IMR-90 (cell line): Measurements from ENCODE around the gene TAF1. TPM values are rescaled to one million over a fixed set of nuclear protein-coding genes. Genes with fewer than 3 reads are reported as not detected.
A peak's percentile ranks its signal among the peaks of the same experiment; 100 is the strongest.

Source experiments
- ATAC-seq: fragments of 200-7000 bp; cut with Tn5 transposase; 2 replicates; pipeline ENCODE4 v1.9.1; 2020; ENCODE audit warnings: low read depth, mild to moderate bottlenecking, moderate library complexity
- BruUV-seq: library from RNA; stranded (reverse); fragments of 400-500 nt; replicated peaks from 2 replicates; lab custom pipeline; 2021; lab: Mats Ljungman, UMichigan
- CTCF ChIA-PET: fragments of 300-600 bp; formaldehyde crosslinking; extraction: SDS; loops from one replicate; lab custom pipeline; 2021; ENCODE audit warnings: antibody characterized with exemption; lab: Yijun Ruan, JAX
- POLR2A ChIA-PET: fragments of 300-600 bp; sonication (Branson Sonifier 250); formaldehyde crosslinking; loops from one replicate; lab custom pipeline; 2022; ENCODE audit warnings: antibody characterized with exemption; ENCODE audit not compliant: unreplicated experiment; lab: Charles Lee
- DNase-seq: peaks from one replicate; pipeline ENCODE4 v3.0.0; 2013
- H2AFZ ChIP-seq: replicated peaks from 2 replicates; pipeline ENCODE3; 2013; ENCODE audit warnings: low read length, mild to moderate bottlenecking; ENCODE audit not compliant: poor library complexity
- H2AK5ac ChIP-seq: 2 replicates; pipeline ENCODE4 v1.6.1; 2013; ENCODE audit warnings: low read depth, low read length, inconsistent platforms
- H2AK9ac ChIP-seq: replicated peaks from 2 replicates; pipeline ENCODE3; 2013; ENCODE audit warnings: mild to moderate bottlenecking, low read depth, low read length, moderate library complexity; ENCODE audit not compliant: poor library complexity
- H2BK120ac ChIP-seq: 2 replicates; pipeline ENCODE4 v1.6.1; 2013; ENCODE audit warnings: low read depth, low read length, inconsistent platforms
- H2BK15ac ChIP-seq: 3 replicates; pipeline ENCODE4 v1.6.1; 2013; ENCODE audit warnings: low read depth, low read length, inconsistent platforms
- H2BK20ac ChIP-seq: 2 replicates; pipeline ENCODE4 v1.6.1; 2013; ENCODE audit warnings: low read depth, mild to moderate bottlenecking, inconsistent platforms, low read length, moderate library complexity
- H2BK5ac ChIP-seq: 2 replicates; pipeline ENCODE4 v1.6.1; 2013; ENCODE audit warnings: mild to moderate bottlenecking, low read depth, low read length, inconsistent platforms; ENCODE audit not compliant: poor library complexity, severe bottlenecking
- H3K14ac ChIP-seq: replicated peaks from 2 replicates; pipeline ENCODE4 v1.6.1; 2013; ENCODE audit warnings: low read depth, low read length, inconsistent platforms
- H3K18ac ChIP-seq: 2 replicates; pipeline ENCODE4 v1.6.1; 2013; ENCODE audit warnings: low read depth, low read length, control low read depth
- H3K23ac ChIP-seq: 2 replicates; pipeline ENCODE4 v1.6.1; 2013; ENCODE audit warnings: low read depth, low read length, inconsistent platforms
- H3K27ac ChIP-seq: 2 replicates; pipeline ENCODE4 v1.5.1; 2013; ENCODE audit warnings: mild to moderate bottlenecking, control low read depth, low read length; ENCODE audit not compliant: insufficient read depth
- H3K27me3 ChIP-seq: 2 replicates; pipeline ENCODE4 v1.6.1; 2013; ENCODE audit warnings: low read length; ENCODE audit not compliant: control insufficient read depth, insufficient read depth
- H3K36me3 ChIP-seq: 2 replicates; pipeline ENCODE4 v1.6.1; 2013; ENCODE audit warnings: low read length, mixed read lengths; ENCODE audit not compliant: control insufficient read depth, insufficient read depth
- H3K4ac ChIP-seq: 2 replicates; pipeline ENCODE4 v1.6.1; 2013; ENCODE audit warnings: low read depth, low read length, inconsistent platforms
- H3K4me1 ChIP-seq: 2 replicates; pipeline ENCODE4 v1.6.1; 2013; ENCODE audit warnings: low read length, mixed read lengths; ENCODE audit not compliant: control insufficient read depth, insufficient read depth
- H3K4me2 ChIP-seq: 2 replicates; pipeline ENCODE4 v1.6.1; 2013; ENCODE audit warnings: low read depth, mild to moderate bottlenecking, control low read depth, low read length, moderate library complexity
- H3K4me3 ChIP-seq: 2 replicates; pipeline ENCODE4 v1.5.1; 2013; ENCODE audit warnings: low read depth, mild to moderate bottlenecking, control low read depth, low read length, moderate library complexity; ENCODE audit not compliant: insufficient read depth
- H3K56ac ChIP-seq: 2 replicates; pipeline ENCODE4 v1.6.1; 2013; ENCODE audit warnings: low read length, inconsistent platforms; ENCODE audit not compliant: insufficient read depth; ENCODE audit errors: extremely low read depth
- H3K79me1 ChIP-seq, 2 experiments: 2 replicates each; pipeline ENCODE4 v1.6.1; 2013; ENCODE audit warnings: low read length in 2 of 2, inconsistent platforms in 1 of 2, low read depth in 1 of 2
- H3K9ac ChIP-seq: 2 replicates; pipeline ENCODE4 v1.6.1; 2013; ENCODE audit warnings: low read depth, low read length, control low read depth
- H3K9me1 ChIP-seq: 2 replicates; pipeline ENCODE4 v1.6.1; 2013; ENCODE audit warnings: low read length, inconsistent platforms; ENCODE audit not compliant: insufficient read depth
- H3K9me3 ChIP-seq: 2 replicates; pipeline ENCODE4 v1.6.1; 2013; ENCODE audit warnings: low read length; ENCODE audit not compliant: control insufficient read depth, insufficient read depth
- H4K20me1 ChIP-seq: 2 replicates; pipeline ENCODE4 v1.6.1; 2013; ENCODE audit warnings: low read length, inconsistent platforms; ENCODE audit not compliant: insufficient read depth
- H4K5ac ChIP-seq: 2 replicates; pipeline ENCODE4 v1.6.1; 2013; ENCODE audit warnings: mild to moderate bottlenecking, low read depth, low read length, control low read depth
- H4K8ac ChIP-seq, 2 experiments: 2 replicates each; pipeline ENCODE4 v1.6.1; 2013; ENCODE audit warnings: low read depth in 2 of 2, low read length in 2 of 2, control low read depth in 1 of 2, inconsistent platforms in 1 of 2
- H4K91ac ChIP-seq: 2 replicates; pipeline ENCODE4 v1.6.1; 2013; ENCODE audit warnings: low read depth, low read length, inconsistent platforms; ENCODE audit not compliant: insufficient read depth
- CEBPB ChIP-seq: IDR thresholded peaks from 2 replicates; pipeline ENCODE4 v1.6.1; 2012; ENCODE audit warnings: low read depth, low read length, improper control_type of control experiment
- MXI1 ChIP-seq: IDR thresholded peaks from 2 replicates; pipeline ENCODE4 v1.6.1; 2012; ENCODE audit warnings: low read depth, mild to moderate bottlenecking, low read length, moderate library complexity, borderline replicate concordance
- WGBS, 2 experiments: methylation state at CpG; one replicate each; pipeline versions ENCODE4 v1.1.5 to v1.1.7; 2013; ENCODE audit warnings: missing lambda C conversion rate in 2 of 2; ENCODE audit not compliant: insufficient read length in 1 of 2; ENCODE audit errors: extremely low coverage in 2 of 2; 5-methylcytosine and 5-hydroxymethylcytosine counted together
- dilution Hi-C: fragments of 300-500 bp; cut with HindIII; formaldehyde crosslinking; loops from one replicate; pipeline ENCODE4 v1.14.3; 2018; ENCODE audit warnings: low sequenced_read_pairs; ENCODE audit not compliant: unreplicated experiment
- in situ Hi-C: fragments of 300-500 bp; cut with MboI; formaldehyde crosslinking; loops from 3 replicates; pipeline ENCODE4 v1.14.3; 2019; ENCODE audit warnings: low sequenced_read_pairs, inconsistent platforms, mixed read lengths
- intact Hi-C: fragments of 100-400 bp; cut with micrococcal nuclease; formaldehyde crosslinking; loops from 2 replicates; pipeline ENCODE4 v1.10.0; 2022
- polyA plus RNA-seq, 3 experiments: library from polyadenylated mRNA; depleted of rRNA; stranded (reverse); fragments of >200 nt; gene quantifications; 2 replicates each; pipeline ENCODE4 v1.2.3, GENCODE V29; 2012; ENCODE audit warnings: low replicate concordance in 1 of 3
- total RNA-seq: library from RNA; depleted of rRNA; stranded (reverse); fragments of >200 nt; gene quantifications from 2 replicates; pipeline ENCODE4 v1.2.3, GENCODE V29; 2012

The TAF1 gene
- total and polyA plus RNA-seq, 2 of the 4 experiments (the other 2 are of a cell fraction): 15.7 to 25.5 TPM

DNA sequence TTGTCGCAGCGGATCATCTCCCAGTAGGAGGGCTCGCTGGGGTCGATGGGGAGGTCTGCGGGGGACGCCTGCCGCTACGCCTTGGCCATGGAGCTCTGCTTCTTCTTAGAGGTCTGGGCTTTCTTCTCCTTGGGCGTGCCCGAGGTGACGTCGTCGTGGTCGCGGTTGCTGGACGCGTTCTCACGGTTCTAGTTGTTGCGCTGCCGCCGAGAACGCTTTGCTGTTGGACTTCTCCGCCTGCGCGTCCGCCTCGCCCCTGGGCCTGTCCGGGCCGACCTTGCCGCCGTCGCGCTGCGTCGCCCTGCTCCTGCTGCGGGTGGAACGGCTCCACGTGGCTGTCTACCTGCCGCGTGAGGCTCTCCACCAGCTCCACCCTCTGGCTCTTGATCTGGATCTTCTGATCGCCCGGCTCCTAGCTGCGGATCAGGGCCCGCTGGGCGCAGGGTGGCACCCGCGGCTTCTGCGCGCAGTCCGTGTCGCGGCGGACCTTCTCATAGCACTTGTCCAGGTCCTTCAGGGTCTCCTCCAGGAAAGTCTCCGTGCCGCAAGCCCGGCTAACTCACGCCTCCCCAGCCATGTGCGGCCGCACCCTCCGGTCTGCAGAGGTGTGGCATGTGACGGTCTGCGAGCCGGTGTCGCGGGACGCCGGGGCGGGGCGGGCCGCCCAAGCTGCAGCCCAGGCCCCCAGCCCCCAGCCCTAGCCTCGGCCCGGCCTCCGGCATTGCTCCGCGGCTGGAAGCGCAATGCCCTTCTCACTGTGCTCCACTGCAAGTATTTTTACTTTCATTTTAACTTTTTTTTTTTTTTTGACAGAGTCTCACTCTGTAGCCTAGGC lies 126.3 kb downstream of the TAF1 start:
- Histone ChIP-seq H3K9ac (no peak overlapping the region), H3K4ac (no peak overlapping the region; the same call in 1 of the 2 replicates), H3K27me3 (no peaks in the 10 kb centered on the region), H3K9me3 (no peaks in the 10 kb centered on the region), H3K4me1 (no peaks in the 10 kb centered on the region), H2BK5ac (no peak overlapping the region), H2AFZ (peak overlapping the region; percentile 89), H3K27ac (no peak overlapping the region), H3K14ac (no peak overlapping the region), H3K9me1 (no peaks in the 10 kb centered on the region), H2AK5ac (no peak overlapping the region), H4K91ac (no peak overlapping the region), H2BK15ac (no peak overlapping the region), H2AK9ac (no peak overlapping the region), H3K56ac (no peak overlapping the region), H4K20me1 (no peaks in the 10 kb centered on the region), H3K79me1 (no peaks in the 10 kb centered on the region), H4K5ac (no peak overlapping the region), H2BK120ac (no peak overlapping the region), H2BK20ac (no peak overlapping the region), H4K8ac (no peak overlapping the region), H3K36me3 (no peaks in the 10 kb centered on the region), H3K18ac (no peak overlapping the region), H3K4me3 (peak overlapping the region; percentile 54), H3K23ac (no peak overlapping the region), H3K4me2 (peak overlapping the region; percentile 85)
- peak; percentile 75 for ATAC-seq
- intact Hi-C loops: loop anchor here (2.0 kb wide), 1 partner anchor 40 kb away; the partner anchor contains the start of gene OGT
- in situ Hi-C loops: no loop called here
- WGBS, 2 experiments: 40% methylated on average over 50 of the region's 76 CpGs; no CpG with 5 or more reads in 1 of the 2 experiments
- peak; percentile 26 for DNase-seq
- no TSS peak for BruUV-seq
- ChIA-PET POLR2A (no interaction called here), CTCF (no interaction called here)
- dilution Hi-C loops: no loop called here
- TF ChIP-seq MXI1: peak; percentile 29; the same call in 1 of the 2 replicates
- no peak for TF ChIP-seq CEBPB
